ENCODE measurements around the gene SET.

Gene SET

GRCh38 chr9:128720841-128721486 is 31.9 kb downstream of the SET start:
- FAIRE-seq = no peak
- TF ChIP-seq CTCF (IDR thresholded peaks at IDR 0.05; ENCODE audit: insufficient read depth, missing control alignments) = no peak
- DNase-seq (ENCODE audit: insufficient read length, low spot score) = no peak

GRCh38 chr9:128721487-128722010 is 32.5 kb downstream of the SET start:
- TF ChIP-seq CTCF (IDR thresholded peaks at IDR 0.05; ENCODE audit: insufficient read depth, missing control alignments) = no peak
- DNase-seq (ENCODE audit: insufficient read length, low spot score) = no peak
- FAIRE-seq = no peak

- TF ChIP-seq CTCF (IDR thresholded peaks at IDR 0.05; ENCODE audit: insufficient read depth, missing control alignments) = no peak
- FAIRE-seq (no peak), DNase-seq (ENCODE audit: insufficient read length, low spot score) (no peak)
Observed at GRCh38 chr9:128722380-128723351, 33.6 kb downstream of the SET start.

GRCh38 chr9:128723352-128723865 is 34.4 kb downstream of the SET start:
- peak; percentile 39 for DNase-seq (ENCODE audit: insufficient read length, low spot score)

GRCh38 chr9:128723866-128724743 is 35.1 kb downstream of the SET start, which contains the start of gene ZDHHC12:
Gene ZDHHC12 (minus strand): TSS chr9:128724127. CDS start chr9:128724093, 34 bp downstream.
- FAIRE-seq (no peak), DNase-seq (ENCODE audit: insufficient read length, low spot score) (peak; percentile 96)
- no peak for TF ChIP-seq CTCF (IDR thresholded peaks at IDR 0.05; ENCODE audit: insufficient read depth, missing control alignments)

More at GRCh38 chr9:128723352-128723865, 34.4 kb downstream of the SET start:
- no peak for TF ChIP-seq CTCF (IDR thresholded peaks at IDR 0.05; ENCODE audit: insufficient read depth, missing control alignments)
- FAIRE-seq = no peak

GRCh38 chr9:128724744-128725211 is 35.8 kb downstream of the SET start:
- DNase-seq (ENCODE audit: insufficient read length, low spot score) (peak; percentile 74), FAIRE-seq (peak; percentile 93)
- TF ChIP-seq CTCF (IDR thresholded peaks at IDR 0.05; ENCODE audit: insufficient read depth, missing control alignments) = no peak

All from D721Med (cell line).